HepG2 (cell line): Measurements from ENCODE around the gene SMC1B. TPM values are rescaled to one million over a fixed set of nuclear protein-coding genes. Genes with fewer than 3 reads are reported as not detected.

ENCODE experiments used
- ATAC-seq: fragments of 200-7000 bp; cut with Tn5 transposase; 3 replicates; pipeline ENCODE4 v1.9.1; 2020; ENCODE audit warnings: mild to moderate bottlenecking, moderate library complexity
- BruUV-seq: library from RNA; stranded (reverse); fragments of 400-500 nt; replicated peaks from 2 replicates; lab custom pipeline; 2021; lab: Mats Ljungman, UMichigan
- CTCF ChIA-PET: fragments of 300-600 bp; formaldehyde crosslinking; extraction: SDS; loops from one replicate; lab custom pipeline; 2021; ENCODE audit warnings: low total read pairs, inconsistent platforms, low intra/inter-chr PET ratio; lab: Yijun Ruan, JAX
- POLR2A ChIA-PET: fragments of 350-600 bp; sonication (Branson Sonifier 250); formaldehyde crosslinking; loops from one replicate; lab custom pipeline; 2020; ENCODE audit warnings: antibody characterized with exemption, inconsistent platforms; lab: Yijun Ruan, JAX
- DNase-seq: peaks from one replicate; pipeline ENCODE4 v3.0.0-alpha.2; 2015; ENCODE audit warnings: low spot score
- FAIRE-seq: peaks from 3 replicates; lab custom pipeline; 2011; peaks lifted over from hg19 to GRCh38; lab: Jason Lieb, UNC
- H2AFZ ChIP-seq: one replicate; pipeline ENCODE4 v1.6.1; 2011; ENCODE audit warnings: low read length, inconsistent platforms
- H3K27ac ChIP-seq: fragments of 300-600 bp; 3 replicates; pipeline ENCODE4 v1.8.0; 2011; ENCODE audit warnings: mixed run types, mild to moderate bottlenecking, mixed read lengths, low read length, inconsistent platforms; ENCODE audit not compliant: insufficient read depth; ENCODE audit errors: extremely low read length
- H3K27me3 ChIP-seq, 2 experiments: fragments of 200-600 bp in 1 of 2; 2 replicates in 1 of 2; 3 replicates in 1 of 2; pipeline versions ENCODE4 v1.6.0 to v1.8.0; 2011; ENCODE audit warnings: low read length in 2 of 2, mild to moderate bottlenecking in 2 of 2, moderate library complexity in 2 of 2, inconsistent platforms in 1 of 2; ENCODE audit not compliant: insufficient read depth in 2 of 2, control insufficient read depth in 1 of 2
- H3K36me3 ChIP-seq, 2 experiments: fragments of 200-600 bp in 1 of 2; replicated peaks in 1 of 2; 2 replicates in 1 of 2; 3 replicates in 1 of 2; pipeline versions ENCODE4 v1.5.1 to v1.8.0; 2011; ENCODE audit warnings: low read length in 2 of 2, inconsistent platforms in 1 of 2; ENCODE audit not compliant: insufficient read depth in 2 of 2, control insufficient read depth in 1 of 2
- H3K4me1 ChIP-seq: 2 replicates; pipeline ENCODE4 v1.5.1; 2012; ENCODE audit warnings: low read length, inconsistent platforms; ENCODE audit not compliant: insufficient read depth
- H3K4me2 ChIP-seq: 2 replicates; pipeline ENCODE4 v1.6.0; 2011; ENCODE audit warnings: low read depth, low read length, inconsistent platforms
- H3K4me3 ChIP-seq, 3 experiments: fragments of 200-600 bp in 1 of 3; sonication (generic), shearing (Covaris generic) in 1 of 3; replicated peaks in 1 of 3; 2 replicates each; pipeline ENCODE4 v1.5.1; 2011 to 2016; ENCODE audit warnings: low read length in 3 of 3, inconsistent platforms in 2 of 3, low read depth in 2 of 3, mild to moderate bottlenecking in 2 of 3, control low read depth in 1 of 3, mixed read lengths in 1 of 3; ENCODE audit not compliant: insufficient read depth in 1 of 3
- H3K79me2 ChIP-seq: one replicate; pipeline ENCODE4 v1.6.1; 2011; ENCODE audit warnings: low read length, inconsistent platforms; ENCODE audit not compliant: insufficient read depth
- H3K9ac ChIP-seq: 2 replicates; pipeline ENCODE4 v1.6.0; 2011; ENCODE audit warnings: mild to moderate bottlenecking, low read depth, low read length, inconsistent platforms; ENCODE audit not compliant: insufficient read depth
- H3K9me3 ChIP-seq: 2 replicates; pipeline ENCODE4 v1.5.1; 2012; ENCODE audit warnings: mild to moderate bottlenecking, low read length
- H4K20me1 ChIP-seq: 2 replicates; pipeline ENCODE4 v1.6.0; 2011; ENCODE audit warnings: inconsistent platforms, mild to moderate bottlenecking, low read length, moderate library complexity; ENCODE audit not compliant: insufficient read depth
- IRX3 ChIP-seq: sonication (generic); formaldehyde crosslinking; IDR thresholded peaks from 2 replicates; pipeline ENCODE4 v1.8.1; 2023; ENCODE audit warnings: mild to moderate bottlenecking, low read depth, missing genetic modification reagents, borderline replicate concordance
- LBX2 ChIP-seq: sonication (generic); formaldehyde crosslinking; IDR thresholded peaks from 2 replicates; pipeline ENCODE4 v1.5.0; 2020; ENCODE audit warnings: missing genetic modification reagents, mild to moderate bottlenecking, borderline replicate concordance
- SIN3B ChIP-seq: fragments of 150-350 bp; IDR thresholded peaks from 2 replicates; pipeline ENCODE4 v1.6.1; 2014; ENCODE audit warnings: low read length
- SSRP1 ChIP-seq: IDR thresholded peaks from 2 replicates; pipeline ENCODE4 v1.6.1; 2016; ENCODE audit warnings: control low read depth
- ZFP1 ChIP-seq: IDR thresholded peaks from 2 replicates; pipeline ENCODE4 v1.6.1; 2016
- ZNF292 ChIP-seq: sonication (generic); formaldehyde crosslinking; IDR thresholded peaks from 2 replicates; pipeline ENCODE4 v1.8.1; 2022; ENCODE audit warnings: mild to moderate bottlenecking, low read depth, missing genetic modification reagents, borderline replicate concordance
- ZNF343 ChIP-seq: sonication (generic); formaldehyde crosslinking; IDR thresholded peaks from 2 replicates; pipeline ENCODE4 v1.4.0; 2020; ENCODE audit warnings: mild to moderate bottlenecking, missing genetic modification reagents
- ZNF383 ChIP-seq: sonication (generic); formaldehyde crosslinking; IDR thresholded peaks from 2 replicates; pipeline ENCODE4 v1.4.0; 2020; ENCODE audit warnings: missing genetic modification reagents, mild to moderate bottlenecking, borderline replicate concordance
- ZNF562 ChIP-seq: sonication (generic); formaldehyde crosslinking; IDR thresholded peaks from 2 replicates; pipeline ENCODE4 v1.8.0; 2022; ENCODE audit warnings: missing genetic modification reagents, borderline replicate concordance
- ZNF879 ChIP-seq: sonication (generic); formaldehyde crosslinking; IDR thresholded peaks from 2 replicates; pipeline ENCODE4 v1.8.1; 2023; ENCODE audit warnings: missing genetic modification reagents
- ZXDC ChIP-seq: sonication (generic); formaldehyde crosslinking; IDR thresholded peaks from 2 replicates; pipeline ENCODE4 v1.5.0; 2020; ENCODE audit warnings: mild to moderate bottlenecking, missing genetic modification reagents
- WGBS: methylation state at CpG from one replicate; pipeline ENCODE4 v1.1.6; 2017; ENCODE audit warnings: low lambda C conversion rate; 5-methylcytosine and 5-hydroxymethylcytosine counted together
- in situ Hi-C: cut with HindIII; loops from 2 replicates; pipeline ENCODE4 v1.10.0; 2017; ENCODE audit warnings: low pct_unique_long_range_greater_than_20kb; ENCODE audit not compliant: extremely low pct_ligation_motif_present
- intact Hi-C: fragments of 100-400 bp; cut with micrococcal nuclease; formaldehyde crosslinking; loops from one replicate; pipeline ENCODE4 v1.10.0; 2022; ENCODE audit not compliant: unreplicated experiment
- polyA plus RNA-seq, 8 experiments: library from polyadenylated mRNA; depleted of rRNA in 3 of 8; stranded (reverse) in 7 of 8; unstranded in 1 of 8; fragments of >200 nt; fragmentation: Illumina TruSeq in 4 of 8; extraction: Trizol in 4 of 8; gene quantifications; 2 replicates each; pipeline versions ENCODE4 v1.2.1 to v1.2.3, GENCODE V29; 2011 to 2016; ENCODE audit warnings: low read depth in 4 of 8, missing spikeins in 1 of 8, mixed read lengths in 1 of 8; ENCODE audit not compliant: insufficient read depth in 1 of 8
- total RNA-seq, 5 experiments: library from RNA; depleted of rRNA; stranded (reverse); fragments of >200 nt; fragmentation: Illumina TruSeq; extraction: Trizol; gene quantifications; 2 replicates each; pipeline ENCODE4 v1.2.3, GENCODE V29; 2016; ENCODE audit warnings: low read depth in 1 of 5

SMC1B gene
- total and polyA plus RNA-seq, 2 of the 13 experiments (the other 11 are each of a cell fraction or from before 2014, with no cell fraction given) = not detected

GRCh38 chr22:45455621-45456020 lies 42.2 kb upstream of the SMC1B start:
- in situ Hi-C loops = no loop called here
- no TSS peak for BruUV-seq
- TF ChIP-seq ZNF292 (CRISPR knock-in tag) (no peak), SSRP1 (CRISPR knock-in tag) (no peak), IRX3 (CRISPR knock-in tag) (no peak), LBX2 (CRISPR knock-in tag) (no peak), SIN3B (no peak), ZNF383 (no peak), ZXDC (CRISPR knock-in tag) (no peak), ZFP1 (CRISPR knock-in tag) (no peak), ZNF343 (CRISPR knock-in tag) (no peak), ZNF879 (CRISPR knock-in tag) (no peak), ZNF562 (no peak)

More at GRCh38 chr22:45455621-45456020, 42.2 kb upstream of the SMC1B start:
- no peak for ATAC-seq
- ChIA-PET CTCF (no interaction called here), POLR2A (no interaction called here)
- Histone ChIP-seq H2AFZ (no peak overlapping the region), H3K27me3 (peaks cover 3 to 24% of the 10 kb centered on the region in 2 experiments; a peak in 2 of 5 replicates), H3K9me3 (no peaks in the 10 kb centered on the region), H3K9ac (no peak overlapping the region), H3K36me3 (no peaks in the 10 kb centered on the region), H3K79me2 (no peaks in the 10 kb centered on the region), H3K4me2 (no peak overlapping the region), H3K4me3 (no peak overlapping the region), H4K20me1 (no peaks in the 10 kb centered on the region), H3K27ac (no peak overlapping the region), H3K4me1 (no peaks in the 10 kb centered on the region)
- FAIRE-seq = no peak
- intact Hi-C loops = no loop called here
- no peak for DNase-seq
- 65% methylated on average over 4 of the region's 4 CpGs for WGBS
